Adrenal gland (tissue), 12 donors: ENCODE data around the gene HOXB1. TPM values are rescaled to one million over a fixed set of nuclear protein-coding genes. Genes with fewer than 3 reads are reported as not detected.

Experiments used
- DNase-seq, 7 donors: peaks; one replicate each; pipeline ENCODE4 v3.0.0-alpha.2; 2019 to 2020
- H3K27ac ChIP-seq, 5 donors: fragments of 200-600 bp; sonication (generic) in 4 of 5; 1 replicate in 3 of 5; 2 replicates in 2 of 5; pipeline versions ENCODE4 v1.5.1 to v1.8.0; 2016 to 2020; ENCODE audit warnings: mild to moderate bottlenecking in 1 of 5
- H3K27me3 ChIP-seq: fragments of 200-600 bp; 2 replicates; pipeline ENCODE4 v1.8.0; 2021
- H3K36me3 ChIP-seq, 2 donors: fragments of 200-600 bp; replicated peaks in 1 of 2; 1 replicate in 1 of 2; 2 replicates in 1 of 2; pipeline versions ENCODE4 v1.5.1 to v1.8.0; 2018 to 2022
- H3K4me1 ChIP-seq, 2 donors: fragments of 200-600 bp; replicated peaks in 1 of 2; 1 replicate in 1 of 2; 2 replicates in 1 of 2; pipeline versions ENCODE4 v1.5.1 to v1.8.0; 2018 to 2021
- H3K4me3 ChIP-seq, 4 donors: fragments of 200-600 bp; sonication (generic) in 3 of 4; one replicate each; pipeline ENCODE4 v1.5.1; 2016 to 2018
- H3K9me3 ChIP-seq, 3 donors: fragments of 200-600 bp; sonication (generic) in 1 of 3; replicated peaks in 1 of 3; 1 replicate in 2 of 3; 2 replicates in 1 of 3; pipeline versions ENCODE4 v1.5.1 to v1.8.0; 2016 to 2021
- CTCF ChIP-seq, 6 experiments: fragments of 450-650 bp in 4 of 6; fragments of 200-600 bp in 2 of 6; sonication (generic) in 1 of 6; IDR thresholded peaks; 1 replicate in 5 of 6; 2 replicates in 1 of 6; pipeline versions ENCODE4 v1.5.1 to v1.8.0; 2016 to 2021; ENCODE audit warnings: antibody characterized with exemption in 6 of 6, mild to moderate bottlenecking in 2 of 6, moderate library complexity in 1 of 6
- POLR2A ChIP-seq, 2 donors: fragments of 450-650 bp; IDR thresholded peaks; one replicate each; pipeline ENCODE4 v1.6.1; 2017; ENCODE audit warnings: antibody characterized with exemption in 2 of 2, mild to moderate bottlenecking in 2 of 2, moderate library complexity in 1 of 2
- WGBS, 4 donors: extraction: QIAGEN DNeasy Blood & Tissue Kit in 2 of 4; methylation state at CpG; one replicate each; pipeline versions ENCODE4 v1.1.5 to v1.1.7; 2013 to 2017; 5-methylcytosine and 5-hydroxymethylcytosine counted together
- intact Hi-C, 2 donors: fragments of 100-400 bp; cut with DNase I; formaldehyde crosslinking; loops; one replicate each; pipeline versions ENCODE4 v1.14.1 to v1.15.0; 2022 to 2023
- polyA plus RNA-seq, 3 donors: library from polyadenylated mRNA; stranded (reverse); fragments of 200-250 nt in 2 of 3; fragments of 350-450 nt in 1 of 3; fragmentation: Illumina TruSeq in 1 of 3; extraction: RNeasy Lipid Tissue Mini Kit (QIAGEN cat#74804) in 1 of 3; gene quantifications; one replicate each; pipeline ENCODE4 v1.2.3, GENCODE V29; 2013 to 2014
- total RNA-seq, 9 donors: library from RNA; depleted of rRNA in 4 of 9; stranded (reverse); fragments of >200 nt in 4 of 9; fragments of 120-200 nt in 1 of 9; fragmentation: NEBNext Ultra II Directional in 1 of 9; extraction: Animal tissue kit (Norgen Biotek cat#: 25700) in 1 of 9; gene quantifications; one replicate each; pipeline versions ENCODE4 v1.1.0 to v1.2.4, GENCODE V29; 2013 to 2023
- donor health status: healthy with polysubstance abuse.
- donor health status: Bipolar disorder and iron deficiency.
- donor health status: DM: yes; HTN: yes; CAD: no.
- donor health status: DM: no; HTN: no; CAD: no.
- donor health status: DM: no; HTN: no; CAD: no.
- donor health status: DM: yes; HTN: yes; CAD: no.

Gene HOXB1
- total and polyA plus RNA-seq, 12 donors, result not detected

GRCh38 chr17:48530208-48530886, 464 bp downstream of the HOXB1 start:
- no peaks in the 10 kb centered on the region for H3K27me3 ChIP-seq
- intact Hi-C loops, result no loop called here
- no peaks in the 10 kb centered on the region for H3K4me1 ChIP-seq
- H3K36me3 ChIP-seq, result no peaks in the 10 kb centered on the region
- WGBS, 4 donors, result 85 to 91% (median 88%) methylated on average over 9 to 37 of the region's 37 CpGs
- no peak for TF ChIP-seq CTCF (IDR thresholded peaks at IDR 0.05)
- TF ChIP-seq POLR2A (IDR thresholded peaks at IDR 0.05), result no peak
- no peaks in the 10 kb centered on the region for H3K9me3 ChIP-seq
- DNase-seq, result no peak
- H3K27ac ChIP-seq, result no peak overlapping the region
- H3K4me3 ChIP-seq, result no peak overlapping the region

DNA sequence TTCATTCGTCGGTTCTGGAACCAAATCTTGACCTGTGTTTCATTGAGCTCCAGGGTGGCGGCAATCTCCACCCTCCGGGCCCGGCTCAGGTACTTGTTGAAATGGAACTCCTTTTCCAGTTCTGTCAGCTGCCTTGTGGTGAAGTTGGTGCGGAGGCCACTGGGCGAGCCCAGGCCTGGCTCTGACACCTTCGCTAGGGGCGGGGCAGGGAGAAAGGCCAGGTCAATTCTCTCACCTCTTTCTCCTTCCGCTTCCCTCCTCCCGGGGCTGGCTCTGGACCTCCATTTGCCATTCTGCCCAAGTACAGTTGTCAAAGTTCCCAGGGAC, 1.2 kb downstream of the HOXB1 start:
- H3K27ac ChIP-seq, result no peak overlapping the region
- no peaks in the 10 kb centered on the region for H3K36me3 ChIP-seq
- H3K27me3 ChIP-seq, result no peaks in the 10 kb centered on the region
- WGBS, 4 donors, result 94 to 97% (median 96%) methylated on average over 11 of the region's 11 CpGs
- H3K4me1 ChIP-seq, result no peaks in the 10 kb centered on the region
- intact Hi-C loops, result no loop called here
- no peak for DNase-seq
- TF ChIP-seq CTCF (IDR thresholded peaks at IDR 0.05), result no peak
- no peak overlapping the region for H3K4me3 ChIP-seq
- H3K9me3 ChIP-seq, result no peaks in the 10 kb centered on the region

DNA sequence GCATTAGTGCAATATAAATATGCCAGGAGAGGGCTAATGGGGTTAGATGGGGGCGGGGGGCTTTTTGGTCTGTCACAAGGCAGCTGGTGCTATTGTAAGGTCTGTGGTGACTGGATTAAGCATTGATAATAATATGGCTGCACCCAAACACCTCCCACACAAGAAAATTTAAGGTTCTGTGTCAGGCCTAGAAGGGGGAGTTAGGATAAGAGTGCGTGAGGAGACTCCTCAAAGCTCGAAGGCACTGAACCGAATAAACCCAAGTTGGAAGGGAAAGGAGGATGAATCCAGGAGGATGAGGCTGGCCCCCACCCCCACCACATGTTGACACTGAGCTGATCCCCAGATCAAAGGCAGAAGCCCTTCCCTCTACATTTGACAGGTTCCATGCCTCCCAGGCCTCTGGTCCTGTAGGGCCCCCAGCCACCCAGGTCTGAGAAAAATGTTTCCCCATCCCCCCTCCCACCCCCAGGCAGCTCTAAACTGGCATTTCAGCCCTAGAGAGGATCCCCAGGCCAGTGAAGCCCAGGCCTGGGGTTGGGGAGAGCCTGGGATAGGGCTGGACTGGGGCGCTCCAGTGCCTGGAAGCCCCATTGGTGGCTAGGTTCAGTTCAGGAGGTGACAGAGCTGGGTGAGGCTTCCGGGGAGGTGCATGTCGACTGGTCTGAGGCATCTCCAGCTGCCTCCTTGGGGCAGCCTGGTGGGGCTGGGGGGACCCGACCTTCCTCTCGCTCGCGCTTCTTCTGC, 1.7 kb downstream of the HOXB1 start:
- intact Hi-C loops, result no loop called here
- DNase-seq, result no peak
- Histone ChIP-seq H3K27ac (no peak overlapping the region), H3K27me3 (no peaks in the 10 kb centered on the region), H3K9me3 (no peaks in the 10 kb centered on the region), H3K4me3 (no peak overlapping the region), H3K4me1 (no peaks in the 10 kb centered on the region), H3K36me3 (no peaks in the 10 kb centered on the region)
- WGBS, 4 donors, result 88 to 99% (median 93%) methylated on average over 8 to 11 of the region's 11 CpGs
- TF ChIP-seq POLR2A (IDR thresholded peaks at IDR 0.05) (no peak), CTCF (IDR thresholded peaks at IDR 0.05) (no peak)

DNA sequence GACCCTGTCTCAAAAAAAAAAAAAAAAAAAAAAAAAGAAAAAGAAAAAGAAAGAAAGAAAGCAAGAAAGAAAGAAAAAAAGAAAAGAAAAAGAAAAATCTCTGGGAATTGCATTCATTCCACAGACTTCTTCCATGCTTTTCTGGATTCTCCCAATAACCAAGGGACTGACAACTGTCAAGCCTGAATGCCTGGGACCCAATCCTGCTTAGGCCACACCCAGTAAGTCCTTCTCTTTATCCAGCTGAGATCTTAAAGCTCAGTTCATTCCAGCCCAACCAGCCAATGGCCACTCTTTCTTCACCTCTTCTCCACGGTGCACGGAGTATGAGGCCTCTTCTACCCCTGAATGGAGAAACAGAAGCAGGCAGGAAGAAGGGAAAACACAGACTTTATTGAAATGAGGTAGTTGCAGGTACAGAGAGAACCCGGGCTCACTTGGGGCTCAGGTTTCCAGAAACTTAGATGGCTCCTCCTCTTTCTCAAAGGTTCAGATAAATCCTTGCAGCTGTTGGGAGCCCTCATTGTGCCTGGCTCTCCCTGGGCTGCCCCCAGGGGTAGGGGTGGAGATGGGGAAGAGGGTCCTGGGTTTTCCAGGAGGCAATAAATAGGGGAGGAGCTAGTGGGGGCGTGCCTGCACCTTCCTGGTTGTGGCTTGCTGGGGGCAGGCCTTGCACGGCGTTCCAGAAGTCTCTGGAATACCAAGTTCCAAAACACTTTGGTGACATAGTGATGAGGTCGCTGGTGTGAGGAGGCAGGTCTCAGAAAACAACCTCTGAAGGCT, 2.5 kb downstream of the HOXB1 start:
- no peak for TF ChIP-seq POLR2A (IDR thresholded peaks at IDR 0.05)
- Histone ChIP-seq H3K4me3 (no peak overlapping the region), H3K4me1 (no peaks in the 10 kb centered on the region), H3K9me3 (no peaks in the 10 kb centered on the region), H3K27me3 (no peaks in the 10 kb centered on the region), H3K27ac (no peak overlapping the region), H3K36me3 (no peaks in the 10 kb centered on the region)
- 79 to 88% (median 86%) methylated on average over 7 of the region's 7 CpGs for WGBS, 4 donors
- intact Hi-C loops, result no loop called here
- DNase-seq, result no peak
